Activated CD8-positive, alpha-beta memory T cell treated with anti-CD3 and anti-CD28 coated beads for 1 hour (primary cell): ENCODE results near the gene ERMAP.
"Not testable (repeated sequence)": the region's sequence is repeated elsewhere in the genome, so short reads cannot be mapped to it uniquely, and the experiment has no call there.

Experiments
- DNase-seq, 2 donors: peaks; one replicate each; pipeline ENCODE4 v3.0.0-alpha.2; 2020; ENCODE audit warnings: low read depth in 1 of 2; ENCODE audit errors: extremely low read depth in 1 of 2

The ERMAP gene

GRCh38 chr1:42869751-42870150 lies 52.8 kb downstream of the ERMAP start:
- DNase-seq = not testable (repeated sequence)

- not testable (repeated sequence) for DNase-seq
Observed at GRCh38 chr1:42873108-42873507, 56.2 kb downstream of the ERMAP start.

GRCh38 chr1:42873670-42874069 lies 56.7 kb downstream of the ERMAP start:
- no peak for DNase-seq

GRCh38 chr1:42876009-42876408 lies 59.1 kb downstream of the ERMAP start:
- DNase-seq = no peak

GRCh38 chr1:42877380-42877779 lies 60.5 kb downstream of the ERMAP start:
- DNase-seq = no peak

GRCh38 chr1:42880384-42880783 lies 63.5 kb downstream of the ERMAP start:
- DNase-seq = no peak

- no peak for DNase-seq
Observed at GRCh38 chr1:42886046-42886739, 69.3 kb downstream of the ERMAP start.

GRCh38 chr1:42886800-42887199 lies 69.9 kb downstream of the ERMAP start:
- no peak for DNase-seq

- DNase-seq = no peak
Observed at GRCh38 chr1:42887366-42887765, 70.4 kb downstream of the ERMAP start.

- DNase-seq = no peak
Observed at GRCh38 chr1:42888013-42888633, 71.2 kb downstream of the ERMAP start.

- DNase-seq = no peak
Observed at GRCh38 chr1:42889264-42889663, 72.3 kb downstream of the ERMAP start.

- no peak for DNase-seq
Observed at GRCh38 chr1:42891465-42892138, 74.7 kb downstream of the ERMAP start.
